T-helper 22 cell (primary cell): ENCODE data around the gene NECAB2.

Experiments
- DNase-seq: peaks from one replicate; pipeline ENCODE4 v3.0.0-alpha.2; 2020; ENCODE audit warnings: low read depth

NECAB2 gene

GRCh38 chr16:84026606-84027005, 58.6 kb downstream of the NECAB2 start:
- DNase-seq: no peak

GRCh38 chr16:84027625-84028024, 59.6 kb downstream of the NECAB2 start:
- no peak for DNase-seq

- no peak for DNase-seq
These were observed 61.4 kb downstream of the NECAB2 start for GRCh38 chr16:84029297-84030047.

DNA sequence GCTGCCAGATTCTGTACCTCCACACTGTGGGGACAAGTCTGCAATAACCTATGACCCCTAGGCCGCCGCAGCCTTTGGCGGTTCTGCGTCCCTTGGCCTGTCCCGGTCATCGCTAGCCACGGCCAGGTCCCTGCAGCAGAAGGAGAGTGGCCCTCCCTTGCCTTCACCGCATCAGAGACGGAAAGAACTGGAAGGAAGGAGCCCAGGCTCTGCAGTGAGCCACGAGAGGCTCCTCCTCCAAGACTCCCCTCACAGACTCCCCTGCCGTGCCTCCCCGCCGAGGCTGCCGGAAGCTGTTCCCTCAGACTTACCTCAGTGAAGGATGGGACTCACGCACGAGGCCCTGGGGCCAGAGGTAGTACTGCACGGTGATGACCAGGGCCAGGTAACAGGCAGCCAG, 63.5 kb downstream of the NECAB2 start:
- DNase-seq: no peak

GRCh38 chr16:84032458-84033178, 64.6 kb downstream of the NECAB2 start:
- no peak for DNase-seq

DNA sequence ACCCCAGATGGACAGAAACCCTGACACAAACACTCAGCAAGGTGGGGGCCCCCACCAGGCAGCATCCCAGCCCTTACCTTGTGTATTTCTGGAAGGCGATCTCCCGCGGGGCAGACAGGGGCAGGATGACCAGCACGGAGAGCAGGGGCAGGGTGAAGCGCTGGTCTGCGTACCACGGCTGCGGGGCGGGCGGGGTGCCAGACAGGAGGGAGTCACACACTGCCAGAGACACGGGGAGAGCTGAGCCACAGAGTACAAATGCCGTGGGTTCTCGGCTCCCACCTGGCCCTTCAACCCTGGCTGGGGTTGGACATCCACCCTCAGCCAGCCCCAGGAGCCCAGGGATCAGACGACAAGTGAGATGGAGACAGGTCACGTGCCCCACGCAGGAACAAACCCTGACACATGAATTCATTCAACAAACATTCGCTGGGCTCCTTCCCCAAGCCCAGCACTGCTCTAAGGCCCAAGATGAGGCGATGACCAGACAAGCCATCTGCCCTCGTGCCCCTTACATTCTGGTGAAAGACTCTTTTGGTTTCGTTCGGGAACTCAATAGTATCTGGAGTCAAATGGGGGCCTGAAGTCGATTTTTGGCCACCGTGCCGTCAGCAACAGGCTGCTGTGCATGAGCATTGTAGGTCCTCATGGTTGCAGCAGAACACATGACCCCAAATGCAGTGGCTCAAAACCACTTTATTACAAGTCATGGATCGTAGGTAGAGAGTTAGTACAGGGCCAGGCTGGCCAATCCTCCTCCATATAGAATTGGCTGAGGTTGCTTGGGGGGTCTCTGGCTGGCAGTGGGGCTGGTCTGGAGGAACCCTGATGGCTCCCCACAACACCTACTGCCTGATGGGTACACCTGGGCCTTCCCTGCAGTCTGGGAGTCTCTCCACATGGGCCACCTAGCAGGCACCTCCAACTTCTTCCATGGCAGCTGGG, 65.5 kb downstream of the NECAB2 start:
- no peak for DNase-seq

GRCh38 chr16:84034516-84034915, 66.5 kb downstream of the NECAB2 start:
- no peak for DNase-seq

DNA sequence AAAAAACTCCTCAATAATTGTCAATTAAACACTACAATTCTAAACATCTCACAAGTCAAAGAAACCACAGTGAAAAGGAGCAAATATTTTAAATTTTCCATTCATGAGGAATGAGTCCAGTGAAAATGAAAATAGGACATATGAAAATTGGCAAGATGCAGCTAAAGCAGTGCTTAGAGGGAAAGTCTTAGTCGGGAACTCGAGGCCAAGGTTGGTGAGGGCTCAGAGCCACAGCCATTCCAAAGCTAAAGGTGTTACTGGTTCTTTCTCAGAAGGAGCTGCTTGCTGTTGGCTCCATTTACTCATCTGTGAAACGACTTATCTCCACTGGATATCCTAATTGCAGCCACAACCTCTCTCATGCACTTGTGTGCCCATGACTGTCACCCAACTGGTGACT, 68.1 kb downstream of the NECAB2 start:
- no peak for DNase-seq

DNA sequence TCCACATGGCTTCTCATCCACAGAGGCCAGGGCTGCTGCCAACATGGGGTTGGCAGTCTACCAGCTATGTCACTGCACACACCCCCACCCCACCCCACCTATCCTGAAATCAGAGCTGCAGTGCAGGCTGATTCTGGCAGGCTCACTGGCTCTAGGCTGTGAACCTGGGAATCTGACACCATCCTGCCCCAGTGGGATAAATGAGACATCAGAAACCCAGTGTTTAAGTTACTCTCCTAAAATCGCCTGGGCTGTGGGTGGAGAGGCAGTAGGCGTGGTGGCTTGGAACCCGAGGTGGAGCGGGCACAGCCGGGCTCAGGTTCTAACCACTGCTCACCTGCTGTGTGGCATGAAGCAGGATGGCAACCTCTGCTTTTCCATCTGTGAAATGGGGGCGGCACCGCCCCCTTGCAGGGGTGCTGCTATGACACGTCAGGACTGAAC, 69.0 kb downstream of the NECAB2 start:
- DNase-seq: no peak

DNA sequence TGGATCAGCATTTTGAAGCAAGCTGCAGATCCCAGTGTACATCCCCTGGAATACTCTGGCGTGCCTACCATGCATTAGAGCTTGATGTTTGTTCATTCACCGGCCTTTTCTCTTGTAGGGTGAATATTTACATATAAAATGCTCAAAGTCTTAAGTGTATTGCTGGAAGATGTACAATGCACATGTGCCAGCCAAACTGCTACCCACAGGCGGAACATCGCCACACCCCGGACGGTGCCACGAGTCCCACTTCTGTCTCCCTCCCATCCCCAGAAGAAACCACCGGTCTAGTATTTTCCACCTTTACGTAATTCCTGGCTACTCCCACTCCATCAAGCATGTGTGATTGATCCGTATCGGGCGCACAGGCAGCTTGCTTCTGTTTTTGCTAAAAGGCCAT, 70.4 kb downstream of the NECAB2 start:
- DNase-seq: no peak

DNA sequence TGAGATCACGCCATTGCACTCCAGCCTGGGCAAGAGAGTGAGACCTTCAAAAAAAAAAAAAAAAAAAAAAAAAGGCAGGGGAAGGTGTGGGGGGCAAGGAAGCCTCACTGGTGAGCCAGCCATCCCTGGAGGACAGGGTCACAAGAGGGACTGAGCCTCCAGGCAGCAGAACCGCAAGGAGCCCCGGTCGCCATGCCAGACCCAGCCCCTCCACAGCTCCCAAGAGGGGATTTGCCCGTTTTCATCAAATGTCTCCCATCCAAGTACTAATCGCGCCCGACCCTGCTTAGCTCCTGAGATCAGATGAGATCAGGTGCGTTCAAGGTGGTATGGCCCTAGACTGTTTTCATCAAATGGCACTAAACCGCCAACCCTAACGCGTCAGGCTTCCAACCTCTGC, 71.7 kb downstream of the NECAB2 start:
- DNase-seq: no peak

GRCh38 chr16:84040226-84040822, 72.3 kb downstream of the NECAB2 start:
- DNase-seq: no peak

GRCh38 chr16:84040823-84041820, 73.1 kb downstream of the NECAB2 start:
- DNase-seq: no peak

DNA sequence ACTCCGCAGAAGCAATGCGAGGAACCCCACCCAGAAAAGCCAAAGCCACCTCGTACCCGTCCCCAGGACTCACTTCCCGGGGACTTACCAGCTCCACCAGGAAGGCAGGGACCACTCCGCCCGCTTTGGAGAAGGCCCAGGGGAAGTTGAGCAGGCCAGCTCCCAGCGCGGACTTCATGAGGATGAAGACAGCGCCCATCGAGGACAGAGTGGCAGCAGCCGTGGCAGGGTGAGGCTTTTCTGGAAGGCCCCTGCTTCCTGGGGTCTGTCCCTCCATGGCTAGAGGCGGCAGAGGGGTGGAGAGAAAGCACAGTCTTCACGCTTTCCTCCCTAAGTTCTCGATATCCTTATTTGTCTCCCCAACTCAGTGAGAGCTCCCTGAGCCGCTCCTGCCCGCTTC, 73.8 kb downstream of the NECAB2 start:
- DNase-seq: no peak

GRCh38 chr16:84042308-84042878, 74.3 kb downstream of the NECAB2 start, which contains the start of gene SLC38A8:
Gene SLC38A8, minus strand, starts transcription at chr16:84042795. Its CDS starts 638 bp downstream, at chr16:84042157.
- no peak for DNase-seq

DNA sequence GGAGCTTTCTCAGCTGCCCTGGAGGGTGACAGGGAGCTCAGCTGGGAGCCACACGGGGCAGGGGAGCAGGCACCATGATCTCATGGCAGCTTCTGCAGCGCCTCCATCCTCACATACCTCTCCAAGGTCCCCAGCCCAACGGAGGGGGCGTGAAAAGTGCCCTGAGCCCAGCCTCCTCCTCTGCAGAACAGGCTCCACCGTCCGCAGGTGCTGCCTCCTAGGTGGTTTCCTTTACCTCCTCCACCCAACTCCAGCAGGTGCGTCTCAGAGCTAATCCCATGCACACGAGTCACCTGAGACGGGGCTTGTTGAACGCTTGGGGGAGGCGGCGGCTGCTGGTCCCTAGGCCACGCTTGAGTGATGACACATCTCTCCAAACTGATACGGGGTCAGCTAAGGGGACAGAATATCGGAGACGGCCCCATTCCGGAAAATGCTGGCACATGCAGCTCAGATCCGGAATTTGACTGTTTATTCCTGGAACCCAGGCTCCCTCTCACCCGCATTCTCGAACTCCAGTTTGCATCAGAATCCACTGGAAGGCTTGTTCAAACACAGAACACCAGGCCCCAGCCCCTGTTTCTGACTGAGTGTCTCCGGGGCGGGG, 74.9 kb downstream of the NECAB2 start:
- DNase-seq: no peak

DNA sequence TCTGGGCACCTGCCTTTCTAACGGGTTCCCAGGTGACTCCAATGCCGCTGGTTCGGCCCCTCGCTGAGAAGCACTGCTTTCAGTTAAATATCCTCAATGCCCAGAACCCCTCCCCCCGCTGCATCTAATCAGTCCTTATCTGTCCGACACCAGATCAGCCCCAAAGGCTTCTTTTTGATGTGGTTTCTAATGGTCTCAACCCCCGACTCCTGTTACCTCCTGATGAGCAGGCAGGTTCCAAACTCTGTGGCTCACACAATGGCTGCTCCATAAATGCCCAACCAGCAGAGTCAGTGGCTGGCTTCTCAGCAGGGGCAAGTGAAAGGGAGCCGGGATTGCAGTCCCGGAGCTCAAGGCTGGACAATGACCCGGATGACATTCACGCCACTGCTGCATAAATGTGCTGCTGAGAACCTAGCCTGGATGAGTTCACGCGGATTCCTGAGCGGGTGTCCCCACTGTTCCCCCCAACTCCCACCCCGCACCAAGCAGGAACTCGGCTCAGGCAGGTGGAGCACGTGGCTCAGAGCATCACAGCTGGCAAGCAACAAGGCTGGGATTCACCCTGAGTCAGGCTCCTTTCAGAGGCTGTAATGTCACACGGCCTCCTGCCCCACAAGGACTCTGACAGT, 75.6 kb downstream of the NECAB2 start:
- DNase-seq: no peak

DNA sequence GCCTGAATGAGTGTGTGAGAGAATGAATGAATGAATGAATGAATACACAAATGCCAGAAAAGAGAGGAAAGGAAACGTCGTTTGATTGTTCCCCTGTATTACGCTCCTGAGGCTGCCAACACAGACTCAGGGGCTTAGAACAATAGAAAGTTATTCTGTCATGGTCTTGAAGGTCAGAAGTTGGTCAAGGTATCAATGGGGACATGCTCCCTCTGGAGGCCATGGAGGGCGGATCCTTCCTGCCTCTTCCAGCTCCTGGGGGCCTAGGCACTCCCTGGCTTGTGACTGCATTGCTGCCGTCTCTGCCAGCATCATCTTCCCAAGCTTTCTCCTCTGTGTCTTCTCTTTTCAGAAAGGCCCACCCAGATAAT, 76.1 kb downstream of the NECAB2 start:
- DNase-seq: no peak

- no peak for DNase-seq
These were observed 77.2 kb downstream of the NECAB2 start for GRCh38 chr16:84045001-84045817.
